ENCODE measurements around the gene NFAT5. TPM values are rescaled to one million over a fixed set of nuclear protein-coding genes. Genes with fewer than 3 reads are reported as not detected.

Gene NFAT5
- total RNA-seq, 1 experiment from 2014 or later = 57.9 TPM

- BruUV-seq (replicated peaks) = no TSS peak
- H3K4me1 Mint-ChIP-seq (ENCODE audit: low read depth, unreplicated experiment) = peaks cover 22% of the 10 kb centered on the region
- H3K27ac Mint-ChIP-seq (ENCODE audit: unreplicated experiment) = peak overlapping the region; percentile 75
- CTCF ChIA-PET = interaction anchor here (0.6 to 1.3 kb wide), 3 partner anchors 43 to 167 kb away, joined by 3 to 5 read pairs (median 5); partner anchors contain the start of gene NOB1
- no peak for DNase-seq
- no peaks in the 10 kb centered on the region for H3K27me3 Mint-ChIP-seq (ENCODE audit: unreplicated experiment)
- peaks cover 69% of the 10 kb centered on the region for H3K36me3 Mint-ChIP-seq (ENCODE audit: insufficient read depth, unreplicated experiment)
- peak overlapping the region; percentile 37 for H3K4me3 Mint-ChIP-seq (ENCODE audit: low read depth, unreplicated experiment)
- no peaks in the 10 kb centered on the region for H3K9me3 Mint-ChIP-seq (ENCODE audit: low read depth, unreplicated experiment)
- TF ChIP-seq, protein P1, sequence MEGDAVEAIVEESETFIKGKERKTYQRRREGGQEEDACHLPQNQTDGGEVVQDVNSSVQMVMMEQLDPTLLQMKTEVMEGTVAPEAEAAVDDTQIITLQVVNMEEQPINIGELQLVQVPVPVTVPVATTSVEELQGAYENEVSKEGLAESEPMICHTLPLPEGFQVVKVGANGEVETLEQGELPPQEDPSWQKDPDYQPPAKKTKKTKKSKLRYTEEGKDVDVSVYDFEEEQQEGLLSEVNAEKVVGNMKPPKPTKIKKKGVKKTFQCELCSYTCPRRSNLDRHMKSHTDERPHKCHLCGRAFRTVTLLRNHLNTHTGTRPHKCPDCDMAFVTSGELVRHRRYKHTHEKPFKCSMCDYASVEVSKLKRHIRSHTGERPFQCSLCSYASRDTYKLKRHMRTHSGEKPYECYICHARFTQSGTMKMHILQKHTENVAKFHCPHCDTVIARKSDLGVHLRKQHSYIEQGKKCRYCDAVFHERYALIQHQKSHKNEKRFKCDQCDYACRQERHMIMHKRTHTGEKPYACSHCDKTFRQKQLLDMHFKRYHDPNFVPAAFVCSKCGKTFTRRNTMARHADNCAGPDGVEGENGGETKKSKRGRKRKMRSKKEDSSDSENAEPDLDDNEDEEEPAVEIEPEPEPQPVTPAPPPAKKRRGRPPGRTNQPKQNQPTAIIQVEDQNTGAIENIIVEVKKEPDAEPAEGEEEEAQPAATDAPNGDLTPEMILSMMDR (IDR thresholded peaks at IDR 0.05; ENCODE audit: unreplicated experiment) = no peak
- intact Hi-C loops (cut with micrococcal nuclease; ENCODE audit: unreplicated experiment) = loop anchor here (2.0 kb wide), 1 partner anchor 310 kb away; no protein-coding TSS in a partner anchor
These were observed 141.2 kb downstream of the NFAT5 start for GRCh38 chr16:69706975-69707340.

DNA sequence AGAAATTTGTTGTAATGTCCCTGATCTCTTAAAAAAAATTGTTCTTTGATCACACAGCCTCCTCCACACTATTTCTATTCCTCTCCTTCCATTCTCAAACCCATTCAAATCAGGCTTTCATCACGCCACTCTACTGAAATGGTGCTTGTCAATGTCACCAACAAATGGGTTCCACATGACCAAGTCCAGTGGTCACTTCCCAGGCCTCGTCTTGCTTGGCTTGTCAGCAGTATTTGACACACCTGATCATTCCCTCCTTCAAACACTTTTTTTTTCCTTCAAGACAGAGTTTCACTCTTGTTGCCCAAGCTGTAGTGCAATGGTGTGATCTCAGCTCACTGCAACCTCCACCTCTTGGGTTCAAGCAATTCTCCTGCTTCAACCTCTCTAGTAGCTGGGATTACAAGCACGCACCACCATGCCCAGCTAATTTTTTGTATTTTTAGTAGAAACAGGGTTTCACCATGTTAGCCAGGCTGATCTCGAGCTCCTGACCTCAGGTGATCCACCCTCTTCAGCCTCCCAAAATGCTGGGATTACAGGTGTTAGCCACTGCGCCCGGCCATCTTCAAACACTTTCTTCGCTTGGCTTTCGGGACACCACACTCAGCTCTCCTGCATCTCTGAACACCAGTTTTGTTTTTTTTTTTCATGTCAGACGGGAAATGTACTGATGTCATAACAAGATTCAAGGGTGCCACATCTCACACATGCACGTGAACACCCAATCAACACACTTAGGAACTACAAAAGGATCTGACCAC, 142.3 kb downstream of the NFAT5 start:
- DNase-seq = no peak
- peak overlapping the region; percentile 6 for H3K27ac Mint-ChIP-seq (ENCODE audit: unreplicated experiment)
- no peaks in the 10 kb centered on the region for H3K27me3 Mint-ChIP-seq (ENCODE audit: unreplicated experiment)
- TF ChIP-seq, protein P1 (IDR thresholded peaks at IDR 0.05; ENCODE audit: unreplicated experiment) = no peak
- BruUV-seq (replicated peaks) = no TSS peak
- peaks cover 81% of the 10 kb centered on the region for H3K36me3 Mint-ChIP-seq (ENCODE audit: insufficient read depth, unreplicated experiment)
- CTCF ChIA-PET = interaction anchor here (2.4 kb wide), 1 partner anchor 46 kb away, joined by 13 read pairs; the partner anchor contains the start of gene NOB1
- peaks cover 33% of the 10 kb centered on the region for H3K4me1 Mint-ChIP-seq (ENCODE audit: low read depth, unreplicated experiment)
- no peaks in the 10 kb centered on the region for H3K9me3 Mint-ChIP-seq (ENCODE audit: low read depth, unreplicated experiment)
- intact Hi-C loops (cut with micrococcal nuclease; ENCODE audit: unreplicated experiment) = loop anchor here (2.0 kb wide), 1 partner anchor 311 kb away; no protein-coding TSS in a partner anchor
- no peak overlapping the region for H3K4me3 Mint-ChIP-seq (ENCODE audit: low read depth, unreplicated experiment)

DNA sequence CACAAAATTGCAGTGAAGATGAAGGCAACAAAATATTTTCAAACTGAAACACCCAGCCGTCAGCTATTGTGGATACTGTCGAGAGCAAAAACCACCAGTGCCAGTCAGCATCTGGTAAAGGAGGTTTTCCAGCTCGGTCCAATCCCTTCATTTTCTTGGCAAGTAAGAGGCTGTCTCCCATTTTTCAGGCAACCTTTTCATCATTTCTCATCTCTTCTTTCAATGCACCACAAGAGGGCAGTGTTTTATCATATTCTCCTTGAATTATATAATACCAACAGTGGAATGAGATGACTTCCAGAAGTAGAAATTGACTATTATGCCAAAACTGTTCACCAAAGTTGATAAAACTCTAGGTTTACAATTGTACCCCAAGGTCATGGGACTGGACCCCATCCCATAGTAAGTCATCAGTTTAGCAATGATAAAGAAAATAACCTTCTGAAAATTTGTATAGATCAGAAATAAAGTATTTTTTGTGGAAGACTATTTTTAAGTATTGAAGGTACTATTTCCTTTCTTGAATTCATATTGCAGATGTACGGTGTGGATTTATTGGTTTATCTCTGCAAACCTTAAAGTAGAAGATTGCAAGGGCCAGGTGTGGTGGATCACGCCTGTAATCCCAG, 143.8 kb downstream of the NFAT5 start:
- H3K4me3 Mint-ChIP-seq (ENCODE audit: low read depth, unreplicated experiment) = no peak overlapping the region
- intact Hi-C loops (cut with micrococcal nuclease; ENCODE audit: unreplicated experiment) = loop anchor here (1.0 to 2.0 kb wide), 2 partner anchors 17 to 45 kb away; partner anchors contain the start of genes NOB1 and NQO1
- TF ChIP-seq, protein P1 (IDR thresholded peaks at IDR 0.05; ENCODE audit: unreplicated experiment) = peak; percentile 48
- no peak for DNase-seq
- no peaks in the 10 kb centered on the region for H3K27me3 Mint-ChIP-seq (ENCODE audit: unreplicated experiment)
- peaks cover 86% of the 10 kb centered on the region for H3K36me3 Mint-ChIP-seq (ENCODE audit: insufficient read depth, unreplicated experiment)
- no TSS peak for BruUV-seq (replicated peaks)
- H3K9me3 Mint-ChIP-seq (ENCODE audit: low read depth, unreplicated experiment) = no peaks in the 10 kb centered on the region
- peak overlapping the region; percentile 37 for H3K27ac Mint-ChIP-seq (ENCODE audit: unreplicated experiment)
- CTCF ChIA-PET = interaction anchor here (0.6 to 2.4 kb wide), 2 partner anchors 45 to 68 kb away, joined by 8 to 13 read pairs; partner anchors contain the start of gene NOB1
- H3K4me1 Mint-ChIP-seq (ENCODE audit: low read depth, unreplicated experiment) = peaks cover 33% of the 10 kb centered on the region

- Mint-ChIP-seq H3K9me3 (ENCODE audit: low read depth, unreplicated experiment) (no peaks in the 10 kb centered on the region), H3K4me1 (ENCODE audit: low read depth, unreplicated experiment) (peaks cover 33% of the 10 kb centered on the region), H3K27me3 (ENCODE audit: unreplicated experiment) (no peaks in the 10 kb centered on the region), H3K4me3 (ENCODE audit: low read depth, unreplicated experiment) (peak overlapping the region; percentile 0), H3K27ac (ENCODE audit: unreplicated experiment) (peak overlapping the region; percentile 46), H3K36me3 (ENCODE audit: insufficient read depth, unreplicated experiment) (peaks cover 93% of the 10 kb centered on the region)
- intact Hi-C loops (cut with micrococcal nuclease; ENCODE audit: unreplicated experiment) = loop anchor here (2.0 kb wide), 1 partner anchor 16 kb away; the partner anchor contains the start of gene NQO1
- DNase-seq = peak; percentile 75
- CTCF ChIA-PET = interaction anchor here (0.7 to 1.1 kb wide), 3 partner anchors 13 to 149 kb away, joined by 3 to 11 read pairs (median 4); partner anchors contain the start of gene NQO1
- no TSS peak for BruUV-seq (replicated peaks)
- TF ChIP-seq, protein P1 (IDR thresholded peaks at IDR 0.05; ENCODE audit: unreplicated experiment) = no peak
These were observed 145.5 kb downstream of the NFAT5 start for GRCh38 chr16:69711115-69711740.

Data from Calu3 (cell line).